GM21576 (cell line): ENCODE results near the gene ALAS1.

Source experiments
- ATAC-seq: cut with Tn5 transposase; IDR thresholded peaks from one replicate; pipeline ENCODE4 v1.9.1; 2021; ENCODE audit warnings: mild to moderate bottlenecking, moderate library complexity; ENCODE audit not compliant: unreplicated experiment

ALAS1 gene

DNA sequence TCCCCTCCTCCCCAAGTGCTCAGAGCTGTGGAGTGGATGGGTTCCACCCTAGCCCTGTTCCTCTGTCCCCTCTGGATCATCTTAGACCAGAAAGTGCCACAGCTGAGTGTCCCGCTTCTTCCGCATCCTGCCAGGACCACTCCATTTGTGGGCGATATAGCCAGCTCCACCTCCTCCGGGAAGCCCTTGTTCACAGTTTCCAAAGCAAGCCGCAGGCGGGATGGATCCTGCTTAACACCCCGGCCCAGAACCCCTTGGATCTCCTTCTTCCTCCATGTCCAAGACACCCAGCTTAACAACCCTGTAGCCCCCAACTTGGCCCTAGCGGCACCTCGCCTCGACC lies 490 bp upstream of the ALAS1 start:
- no peak for ATAC-seq

DNA sequence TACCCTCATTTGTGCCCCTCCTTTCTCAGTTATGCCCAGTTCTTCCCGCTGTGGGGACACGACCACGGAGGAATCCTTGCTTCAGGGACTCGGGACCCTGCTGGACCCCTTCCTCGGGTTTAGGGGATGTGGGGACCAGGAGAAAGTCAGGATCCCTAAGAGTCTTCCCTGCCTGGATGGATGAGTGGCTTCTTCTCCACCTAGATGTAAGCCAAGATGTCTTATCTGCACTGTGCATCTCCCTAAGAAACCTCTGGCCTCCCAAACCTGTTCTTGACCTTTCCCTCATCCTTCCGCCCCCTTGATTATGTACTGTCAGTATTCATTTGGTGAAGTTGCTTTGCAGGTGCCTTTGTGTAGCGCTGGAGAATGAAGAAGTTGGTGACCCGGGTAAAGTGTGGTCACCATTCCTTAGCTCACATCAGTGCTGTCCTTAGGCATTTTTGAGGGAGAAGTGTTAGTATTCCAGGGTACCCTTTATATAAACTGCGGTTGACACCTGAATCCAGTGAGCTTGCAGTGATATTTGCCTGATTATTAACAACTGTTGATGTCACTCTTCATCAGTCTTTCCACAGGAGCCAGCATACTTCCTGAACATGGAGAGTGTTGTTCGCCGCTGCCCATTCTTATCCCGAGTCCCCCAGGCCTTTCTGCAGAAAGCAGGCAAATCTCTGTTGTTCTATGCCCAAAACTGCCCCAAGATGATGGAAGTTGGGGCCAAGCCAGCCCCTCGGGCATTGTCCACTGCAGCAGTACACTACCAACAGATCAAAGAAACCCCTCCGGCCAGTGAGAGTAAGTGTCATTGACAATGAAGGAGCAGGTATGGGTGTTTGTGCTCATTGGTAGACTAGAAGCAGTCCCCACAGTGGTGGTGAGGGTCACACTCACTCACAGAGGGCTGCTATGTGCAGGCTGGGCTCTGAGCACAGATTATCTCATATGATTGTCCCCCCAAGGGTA lies 966 bp downstream of the ALAS1 start:
- no peak for ATAC-seq

DNA sequence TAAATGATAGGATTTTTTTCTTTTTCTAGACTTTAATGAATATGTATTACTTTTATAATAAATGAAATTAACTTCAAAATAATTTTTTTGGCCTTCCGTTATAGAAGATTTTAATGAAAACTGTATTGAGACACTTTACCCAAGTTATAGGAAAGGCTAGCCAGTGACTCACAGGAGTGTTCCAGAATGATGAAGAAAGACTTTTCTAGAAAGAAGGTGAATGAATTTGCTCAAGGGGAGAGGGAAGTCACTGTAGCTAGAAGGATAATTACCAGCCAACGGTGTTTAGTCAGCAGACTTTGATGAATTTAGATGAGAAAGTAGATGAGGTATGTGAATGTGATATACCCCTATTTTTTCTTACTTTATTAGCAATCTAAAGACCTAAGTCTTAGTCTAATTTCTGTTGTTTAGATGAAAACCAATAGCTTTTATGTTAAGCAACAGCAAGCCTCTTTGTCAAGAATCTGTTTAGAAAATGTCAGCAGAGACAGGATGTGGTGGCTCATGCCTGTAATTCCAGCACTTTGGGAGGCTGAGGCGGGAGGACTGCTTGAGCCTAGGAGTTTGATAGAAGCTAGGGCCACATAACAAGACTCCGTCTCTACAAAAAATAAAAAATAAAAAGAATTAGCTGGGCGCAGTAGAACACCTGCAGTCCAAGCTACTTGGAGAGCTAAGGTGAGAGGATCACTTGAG lies 3.2 kb downstream of the ALAS1 start:
- no peak for ATAC-seq

DNA sequence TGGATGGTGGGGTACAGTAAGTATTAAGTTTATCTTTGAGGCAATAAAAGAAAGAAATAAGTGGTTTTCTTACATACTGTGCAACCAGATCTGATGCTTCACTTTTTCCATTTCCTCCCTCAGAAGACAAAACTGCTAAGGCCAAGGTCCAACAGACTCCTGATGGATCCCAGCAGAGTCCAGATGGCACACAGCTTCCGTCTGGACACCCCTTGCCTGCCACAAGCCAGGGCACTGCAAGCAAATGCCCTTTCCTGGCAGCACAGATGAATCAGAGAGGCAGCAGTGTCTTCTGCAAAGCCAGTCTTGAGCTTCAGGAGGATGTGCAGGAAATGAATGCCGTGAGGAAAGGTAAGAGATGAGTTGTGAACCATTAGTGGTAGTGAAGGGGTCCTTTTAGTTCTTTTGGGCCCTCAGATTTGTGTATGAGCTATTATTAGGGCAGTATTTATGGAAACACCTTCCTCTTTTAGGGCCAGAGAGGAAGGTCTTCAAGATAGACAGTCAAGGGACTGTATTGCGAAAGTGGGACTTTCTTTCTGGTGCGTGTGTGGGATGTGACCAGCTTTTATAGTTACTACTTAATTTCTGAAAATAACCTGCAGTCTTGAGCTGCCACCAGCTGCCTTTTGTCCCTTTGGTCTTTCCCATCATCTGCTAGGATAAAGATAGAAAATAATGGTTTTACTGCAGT lies 4.6 kb downstream of the ALAS1 start:
- ATAC-seq = no peak

DNA sequence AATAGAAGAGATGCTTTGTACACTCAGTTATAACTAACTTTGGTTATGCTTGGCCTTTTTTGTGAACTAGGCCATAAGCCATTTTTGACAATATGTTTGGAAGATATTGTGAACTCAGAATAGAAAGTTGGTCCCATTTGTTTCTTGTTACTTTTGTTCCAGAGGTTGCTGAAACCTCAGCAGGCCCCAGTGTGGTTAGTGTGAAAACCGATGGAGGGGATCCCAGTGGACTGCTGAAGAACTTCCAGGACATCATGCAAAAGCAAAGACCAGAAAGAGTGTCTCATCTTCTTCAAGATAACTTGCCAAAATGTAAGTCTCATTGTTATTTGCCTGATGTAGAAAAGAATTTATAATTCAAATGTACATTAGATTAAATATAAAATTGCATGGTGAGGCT lies 5.7 kb downstream of the ALAS1 start:
- no peak for ATAC-seq

DNA sequence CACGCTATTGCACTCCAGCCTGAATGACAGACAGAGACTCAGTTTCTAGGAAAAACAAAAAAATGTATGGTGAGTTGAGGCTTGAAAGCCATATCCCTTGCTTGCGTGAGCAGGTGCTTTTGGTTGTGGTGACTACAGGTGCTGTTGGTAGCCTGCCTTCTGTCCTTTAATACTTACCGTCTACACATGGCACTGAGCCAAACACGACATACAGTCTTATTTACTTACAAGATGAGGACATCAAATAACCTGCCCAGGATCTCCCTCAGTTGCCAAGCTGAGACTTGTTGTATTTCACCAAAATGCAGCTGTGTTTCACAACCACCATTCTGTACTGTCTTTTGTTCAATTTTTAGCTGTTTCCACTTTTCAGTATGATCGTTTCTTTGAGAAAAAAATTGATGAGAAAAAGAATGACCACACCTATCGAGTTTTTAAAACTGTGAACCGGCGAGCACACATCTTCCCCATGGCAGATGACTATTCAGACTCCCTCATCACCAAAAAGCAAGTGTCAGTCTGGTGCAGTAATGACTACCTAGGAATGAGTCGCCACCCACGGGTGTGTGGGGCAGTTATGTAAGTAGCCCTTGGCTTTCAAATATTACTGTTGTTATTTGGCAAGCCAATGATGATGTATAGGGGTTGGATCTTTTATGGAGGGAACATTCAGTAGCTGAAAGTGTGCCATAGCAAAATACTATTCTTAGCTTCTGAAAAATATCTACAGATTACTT lies 6.5 kb downstream of the ALAS1 start:
- no peak for ATAC-seq

DNA sequence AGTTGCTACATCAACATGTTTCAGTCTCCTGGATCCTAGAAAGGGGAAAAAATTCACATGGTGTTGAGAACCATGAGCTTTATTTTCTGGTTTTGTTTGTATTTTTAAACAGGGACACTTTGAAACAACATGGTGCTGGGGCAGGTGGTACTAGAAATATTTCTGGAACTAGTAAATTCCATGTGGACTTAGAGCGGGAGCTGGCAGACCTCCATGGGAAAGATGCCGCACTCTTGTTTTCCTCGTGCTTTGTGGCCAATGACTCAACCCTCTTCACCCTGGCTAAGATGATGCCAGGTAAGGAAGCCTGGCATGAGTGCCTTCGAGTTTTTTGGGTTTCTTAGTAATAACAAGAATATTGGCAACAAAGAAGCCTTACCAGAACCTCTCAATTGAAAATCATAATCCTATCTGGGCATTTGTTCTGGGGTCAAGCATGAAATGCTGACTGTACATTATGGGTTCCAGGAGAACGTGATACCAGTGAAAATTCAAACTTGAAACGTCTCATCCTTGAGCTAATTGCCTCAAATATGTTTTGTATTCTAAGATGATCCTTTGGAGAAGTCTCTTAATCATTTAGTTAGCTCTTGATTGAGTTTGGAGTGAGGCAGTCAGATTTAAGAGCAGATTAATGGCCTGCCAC lies 7.9 kb downstream of the ALAS1 start:
- no peak for ATAC-seq

DNA sequence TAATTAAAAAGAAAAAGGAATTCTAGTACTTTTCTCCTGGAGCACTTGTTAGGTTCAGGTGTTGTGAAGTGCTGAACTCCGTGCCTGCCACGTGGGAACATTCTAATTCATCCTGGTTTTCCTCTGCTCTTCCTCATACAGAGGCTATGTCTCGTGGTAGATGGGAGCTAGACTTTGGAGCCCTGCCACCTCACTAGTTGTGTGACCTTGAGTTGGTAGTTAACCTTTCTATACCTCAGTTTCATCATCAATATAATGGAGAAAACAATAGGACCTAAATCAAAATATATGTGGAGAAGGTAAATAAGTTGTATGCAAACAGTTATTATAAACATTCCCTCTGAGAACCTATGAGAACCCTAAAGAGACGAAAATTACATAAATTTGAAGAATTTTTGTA lies 10.6 kb downstream of the ALAS1 start:
- no peak for ATAC-seq

DNA sequence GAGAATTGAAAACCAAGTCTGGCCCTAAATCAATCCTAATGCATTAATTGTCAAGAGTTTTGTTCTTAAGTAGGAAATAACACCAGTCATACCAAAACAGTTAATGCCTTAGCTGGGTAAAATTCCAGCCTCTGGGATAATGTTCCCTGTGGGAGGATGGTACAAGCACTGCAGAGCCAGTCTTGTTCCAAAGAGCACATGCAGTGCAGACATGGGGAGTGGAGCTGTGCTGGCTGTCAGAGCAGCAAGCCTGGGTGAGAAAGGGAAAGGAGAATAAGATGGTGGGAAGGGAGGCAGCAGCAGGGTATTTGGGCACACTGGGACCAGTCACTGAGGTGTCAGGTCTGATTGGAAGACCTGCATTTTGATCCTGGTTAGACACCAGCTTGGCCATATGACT lies 12.1 kb downstream of the ALAS1 start:
- ATAC-seq = no peak

DNA sequence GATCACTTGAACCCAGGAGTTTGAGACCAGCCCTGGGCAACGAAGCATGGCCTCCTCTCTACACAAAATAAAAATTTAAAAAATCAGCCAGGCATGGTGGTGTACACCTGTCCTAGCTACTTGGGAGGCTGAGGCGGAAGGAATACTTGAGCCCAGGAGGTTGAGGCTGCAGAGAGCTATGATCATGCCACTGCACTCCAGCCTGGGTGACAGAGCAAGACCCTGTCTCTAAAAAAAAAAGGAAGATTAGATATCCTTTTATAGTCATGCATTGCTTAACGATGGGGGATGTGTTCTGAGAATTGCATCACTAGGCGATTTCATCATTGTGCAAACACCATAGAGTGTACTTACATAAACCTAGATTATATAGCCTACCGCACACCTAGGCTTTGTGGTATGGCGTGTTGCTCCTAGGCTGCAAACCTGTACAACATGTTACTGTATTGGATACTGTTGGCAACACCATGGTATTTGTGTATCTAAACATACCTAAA lies 12.6 kb downstream of the ALAS1 start:
- no peak for ATAC-seq

DNA sequence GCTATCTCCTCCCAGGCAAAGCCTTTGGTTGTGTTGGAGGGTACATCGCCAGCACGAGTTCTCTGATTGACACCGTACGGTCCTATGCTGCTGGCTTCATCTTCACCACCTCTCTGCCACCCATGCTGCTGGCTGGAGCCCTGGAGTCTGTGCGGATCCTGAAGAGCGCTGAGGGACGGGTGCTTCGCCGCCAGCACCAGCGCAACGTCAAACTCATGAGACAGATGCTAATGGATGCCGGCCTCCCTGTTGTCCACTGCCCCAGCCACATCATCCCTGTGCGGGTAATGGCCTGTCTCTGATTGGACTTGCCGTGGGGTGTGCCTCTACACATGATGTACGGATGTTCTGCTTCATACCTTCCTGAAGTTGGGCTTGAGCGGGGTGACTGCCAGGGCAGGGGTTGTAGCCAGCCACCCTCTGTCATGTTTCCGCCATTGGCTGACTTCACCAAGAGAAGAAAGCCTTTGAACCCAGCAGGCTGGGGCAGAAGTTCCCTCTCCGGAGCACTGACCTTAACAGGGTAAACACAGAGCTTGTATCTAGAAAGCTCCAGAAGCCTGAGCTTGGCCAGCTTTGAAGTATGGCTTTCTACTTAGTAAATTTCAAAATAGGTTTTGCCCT lies 13.4 kb downstream of the ALAS1 start:
- ATAC-seq = no peak

DNA sequence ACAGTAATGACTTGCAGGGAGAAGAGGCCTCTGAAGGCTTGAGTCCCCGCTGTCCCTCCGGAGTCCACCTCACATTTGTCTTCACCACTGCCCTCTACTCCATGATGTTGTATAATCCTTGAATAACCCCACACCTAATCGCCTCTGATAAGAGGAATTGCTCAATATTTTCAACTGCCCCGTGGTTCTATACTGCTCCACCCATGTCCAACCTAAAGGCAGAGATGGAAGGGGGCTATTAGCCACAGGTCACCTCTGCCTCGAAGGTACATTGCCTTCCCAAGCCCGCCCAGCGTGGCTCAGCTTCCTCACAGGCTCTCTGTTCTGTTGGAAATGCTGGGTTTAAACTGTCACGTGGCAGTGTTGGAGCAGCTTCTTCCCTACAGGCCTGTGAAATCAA lies 15.0 kb downstream of the ALAS1 start:
- no peak for ATAC-seq

DNA sequence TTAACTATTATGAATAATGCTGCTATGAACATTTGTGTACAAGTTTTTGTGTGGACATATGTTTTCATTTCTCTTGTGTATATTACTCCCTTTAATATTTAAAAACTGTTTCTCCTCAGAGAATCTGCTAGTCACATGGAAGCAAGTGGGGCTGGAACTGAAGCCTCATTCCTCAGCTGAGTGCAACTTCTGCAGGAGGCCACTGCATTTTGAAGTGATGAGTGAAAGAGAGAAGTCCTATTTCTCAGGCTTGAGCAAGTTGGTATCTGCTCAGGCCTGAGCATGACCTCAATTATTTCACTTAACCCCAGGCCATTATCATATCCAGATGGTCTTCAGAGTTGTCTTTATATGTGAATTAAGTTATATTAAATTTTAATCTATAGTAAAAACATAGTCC lies 15.9 kb downstream of the ALAS1 start:
- no peak for ATAC-seq

DNA sequence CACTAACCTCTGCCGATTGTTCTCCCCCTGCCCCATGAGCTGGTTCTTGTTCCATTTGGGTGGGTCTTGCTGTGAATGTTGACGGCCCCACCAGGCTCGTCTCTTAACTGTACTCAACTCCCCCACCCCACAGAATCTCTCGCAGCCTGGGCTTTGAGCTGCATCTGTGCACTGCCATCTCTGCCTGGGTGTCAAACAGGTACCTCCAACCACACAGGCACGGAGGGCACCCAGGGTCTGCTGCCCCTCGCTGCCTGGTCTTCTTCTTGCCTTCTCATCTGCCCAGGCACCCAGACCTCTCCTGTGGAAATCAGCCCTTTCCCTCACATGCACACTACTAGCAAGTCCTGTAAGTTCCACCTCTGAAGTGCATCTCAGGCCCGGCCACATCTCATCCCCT lies 17.4 kb downstream of the ALAS1 start:
- no peak for ATAC-seq

DNA sequence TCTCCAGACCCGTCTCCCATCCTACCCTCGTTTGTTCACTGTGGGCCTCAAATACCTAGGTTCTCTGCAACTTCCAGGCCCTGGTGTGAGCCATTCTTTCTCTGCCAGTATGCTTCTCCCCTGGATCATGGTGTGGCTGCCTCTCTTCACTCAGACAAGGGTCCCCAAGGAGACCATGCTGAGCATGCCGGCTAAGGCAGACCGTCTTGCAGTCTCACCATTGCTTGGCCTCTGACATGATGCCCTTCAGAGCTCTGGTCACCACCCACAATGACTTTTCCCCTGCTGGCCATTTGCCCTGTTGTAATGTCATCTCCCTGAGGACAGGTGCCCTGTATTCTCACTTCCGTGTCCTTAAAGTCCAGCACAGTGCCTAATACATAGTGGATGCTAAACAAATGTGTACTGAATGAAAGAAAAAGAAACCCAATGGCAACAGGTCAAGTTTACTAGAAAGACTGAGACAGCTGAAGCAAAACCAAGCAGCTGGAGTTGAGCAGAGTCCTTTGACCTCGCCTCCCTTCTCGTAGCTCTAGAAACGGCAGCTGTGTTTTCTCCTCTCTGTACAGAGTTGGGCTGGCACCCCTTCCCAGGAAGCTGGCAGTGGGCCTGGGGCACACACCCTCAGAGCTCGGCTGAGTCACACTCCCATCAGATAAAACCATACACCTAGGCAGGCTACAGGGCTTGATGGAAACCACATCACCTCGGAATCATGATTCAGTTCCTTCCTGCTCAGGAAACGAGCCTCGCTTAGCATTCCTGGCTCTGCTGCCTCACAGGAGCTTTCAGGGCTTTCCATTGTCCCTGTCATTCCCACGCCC lies 18.8 kb downstream of the ALAS1 start:
- no peak for ATAC-seq

DNA sequence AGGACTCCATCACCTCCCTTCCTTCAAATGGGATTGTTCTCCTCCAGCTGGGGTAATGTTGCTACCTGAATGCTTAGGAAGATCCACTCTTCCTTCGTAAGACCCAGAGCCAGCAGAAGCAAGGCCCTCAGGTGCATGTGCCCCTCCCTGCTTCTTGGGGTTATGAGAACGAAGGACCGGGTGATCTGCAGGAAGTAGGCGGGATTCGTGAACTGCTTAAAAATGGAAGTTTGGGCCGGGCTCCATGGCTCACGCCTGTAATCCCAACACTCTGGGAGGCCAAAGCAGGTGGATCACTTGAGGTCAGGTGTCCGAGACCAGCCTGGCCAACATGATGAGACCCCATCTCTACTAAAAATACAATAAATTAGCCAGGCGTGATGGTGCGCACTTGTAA lies 19.4 kb downstream of the ALAS1 start:
- ATAC-seq = no peak

DNA sequence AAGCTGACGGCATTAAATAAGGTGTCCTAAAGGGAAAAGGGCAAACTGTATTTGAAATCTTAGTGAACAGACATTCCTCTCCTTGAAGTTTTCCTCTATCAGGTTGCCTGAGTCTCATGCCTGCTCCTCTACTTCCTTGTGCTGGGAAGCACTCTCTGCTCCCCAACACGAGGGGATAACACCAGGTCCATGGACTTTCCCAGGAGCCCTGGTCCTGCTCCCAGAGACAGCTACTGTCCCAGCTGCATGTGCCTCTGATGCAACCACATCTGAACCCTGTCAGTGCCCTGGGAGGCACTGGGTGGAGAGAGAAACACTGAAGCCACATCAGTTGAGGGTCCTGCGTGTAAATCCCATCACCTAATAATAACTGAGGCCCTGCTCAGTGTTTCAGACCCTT lies 20.1 kb downstream of the ALAS1 start:
- no peak for ATAC-seq

DNA sequence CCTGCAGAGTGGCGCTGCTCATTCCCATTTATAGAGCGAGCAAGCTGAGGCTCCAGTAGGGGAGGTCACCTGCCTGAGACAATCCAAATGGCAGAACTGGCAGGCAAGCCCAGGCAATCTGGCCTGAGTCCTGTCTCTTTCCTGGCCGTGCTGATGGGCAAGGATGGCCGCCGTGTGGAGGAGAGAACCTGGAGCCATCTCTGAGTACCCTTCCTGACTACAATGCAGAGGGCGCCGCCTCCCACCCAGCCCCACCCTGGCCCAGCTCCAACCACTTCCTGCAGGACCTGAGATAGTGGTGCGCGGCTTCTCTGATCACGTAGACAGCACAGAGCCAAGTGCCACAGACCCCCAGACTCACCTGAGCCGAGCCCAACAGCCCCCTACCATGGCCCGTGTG lies 20.5 kb downstream of the ALAS1 start:
- no peak for ATAC-seq
